H1 (cell line): Measurements from ENCODE around the gene AIFM3. TPM values are rescaled to one million over a fixed set of nuclear protein-coding genes. Genes with fewer than 3 reads are reported as not detected.

Source experiments
- CTCF ChIA-PET: fragments of 300-600 bp; sonication (Branson Sonifier 250); formaldehyde crosslinking; loops from one replicate; lab custom pipeline; 2021; ENCODE audit not compliant: partially characterized antibody; lab: Charles Lee
- POLR2A ChIA-PET: fragments of 300-600 bp; sonication (Branson Sonifier 250); formaldehyde crosslinking; loops from one replicate; lab custom pipeline; 2021; ENCODE audit warnings: inconsistent platforms; ENCODE audit not compliant: partially characterized antibody; lab: Charles Lee
- DNase-seq, 2 experiments: peaks; one replicate each; pipeline versions ENCODE4 v3.0.0 to v3.0.0-alpha.2; 2010 to 2022; ENCODE audit warnings: low spot score in 2 of 2, low read depth in 1 of 2, mixed read lengths in 1 of 2
- FAIRE-seq: peaks from 2 replicates; lab custom pipeline; 2011; peaks lifted over from hg19 to GRCh38; lab: Jason Lieb, UNC
- H2AFZ ChIP-seq: 2 replicates; pipeline ENCODE4 v1.8.1; 2012; ENCODE audit warnings: low read length, inconsistent platforms
- H2AK5ac ChIP-seq: 2 replicates; pipeline ENCODE4 v1.6.1; 2013; ENCODE audit warnings: low read depth, low read length
- H2BK120ac ChIP-seq: replicated peaks from 2 replicates; pipeline ENCODE3; 2013; ENCODE audit warnings: low read depth, low read length, inconsistent platforms
- H2BK12ac ChIP-seq: 2 replicates; pipeline ENCODE4 v1.6.1; 2013; ENCODE audit warnings: low read depth, low read length
- H2BK15ac ChIP-seq: 2 replicates; pipeline ENCODE4 v1.6.1; 2013; ENCODE audit warnings: low read length
- H2BK20ac ChIP-seq: 2 replicates; pipeline ENCODE4 v1.6.1; 2013; ENCODE audit warnings: low read length
- H2BK5ac ChIP-seq: 2 replicates; pipeline ENCODE4 v1.6.1; 2013; ENCODE audit warnings: low read depth, low read length
- H3K14ac ChIP-seq: 2 replicates; pipeline ENCODE4 v1.6.1; 2013; ENCODE audit warnings: inconsistent platforms; ENCODE audit not compliant: insufficient read length
- H3K18ac ChIP-seq: 2 replicates; pipeline ENCODE4 v1.6.1; 2013; ENCODE audit warnings: low read length; ENCODE audit errors: extremely low read depth
- H3K23ac ChIP-seq: 2 replicates; pipeline ENCODE4 v1.6.1; 2013; ENCODE audit warnings: inconsistent platforms; ENCODE audit not compliant: insufficient read length
- H3K23me2 ChIP-seq: 2 replicates; pipeline ENCODE4 v1.6.1; 2013; ENCODE audit warnings: low read depth, low read length
- H3K27ac ChIP-seq: 2 replicates; pipeline ENCODE4 v1.6.1; 2011; ENCODE audit warnings: low read depth, low read length, inconsistent platforms
- H3K27me3 ChIP-seq, 4 experiments: replicated peaks in 1 of 4; 1 replicate in 1 of 4; 2 replicates in 3 of 4; pipeline versions ENCODE4 v1.6.1 to v1.8.1; 2011 to 2013; ENCODE audit warnings: low read length in 3 of 4, mild to moderate bottlenecking in 3 of 4, inconsistent platforms in 2 of 4, mixed read lengths in 2 of 4, moderate library complexity in 1 of 4; ENCODE audit not compliant: control insufficient read depth in 3 of 4, insufficient read depth in 3 of 4; ENCODE audit errors: extremely low read depth in 1 of 4
- H3K36me3 ChIP-seq, 4 experiments: 2 replicates each; pipeline versions ENCODE4 v1.6.1 to v1.8.1; 2011 to 2013; ENCODE audit warnings: mild to moderate bottlenecking in 4 of 4, low read length in 3 of 4, moderate library complexity in 2 of 4, control low read depth in 1 of 4, inconsistent platforms in 1 of 4; ENCODE audit not compliant: insufficient read depth in 4 of 4, control insufficient read depth in 2 of 4
- H3K4ac ChIP-seq: replicated peaks from 2 replicates; pipeline ENCODE3; 2013; ENCODE audit warnings: low read length, low read depth, mixed read lengths, inconsistent platforms; ENCODE audit not compliant: insufficient read length
- H3K4me1 ChIP-seq, 4 experiments: replicated peaks in 1 of 4; 1 replicate in 1 of 4; 2 replicates in 3 of 4; pipeline versions ENCODE4 v1.6.1 to v1.8.1; 2011 to 2013; ENCODE audit warnings: low read length in 3 of 4, inconsistent platforms in 2 of 4, mixed read lengths in 1 of 4; ENCODE audit not compliant: insufficient read depth in 4 of 4, control insufficient read depth in 3 of 4
- H3K4me2 ChIP-seq, 2 experiments: 2 replicates each; pipeline versions ENCODE4 v1.6.1 to v1.8.1; 2011 to 2013; ENCODE audit warnings: low read depth in 2 of 2, low read length in 2 of 2, control low read depth in 1 of 2, inconsistent platforms in 1 of 2, mild to moderate bottlenecking in 1 of 2; ENCODE audit not compliant: insufficient read depth in 1 of 2
- H3K4me3 ChIP-seq, 4 experiments: fragments of 200-600, 300-600 bp in 1 of 4; sonication (generic), shearing (Covaris generic), sonication (Bioruptor Twin) in 1 of 4; 2 replicates each; pipeline versions ENCODE4 v1.5.1 to v1.8.1; 2011 to 2016; ENCODE audit warnings: low read length in 4 of 4, low read depth in 3 of 4, control low read depth in 2 of 4, inconsistent platforms in 2 of 4, mild to moderate bottlenecking in 2 of 4, mixed read lengths in 1 of 4, moderate library complexity in 1 of 4; ENCODE audit not compliant: insufficient read depth in 2 of 4; ENCODE audit errors: extremely low read depth in 1 of 4
- H3K56ac ChIP-seq: replicated peaks from 2 replicates; pipeline ENCODE3; 2013; ENCODE audit warnings: low read depth, mild to moderate bottlenecking, mixed read lengths, low read length, inconsistent platforms; ENCODE audit not compliant: insufficient read length
- H3K79me1 ChIP-seq: 2 replicates; pipeline ENCODE4 v1.6.1; 2013; ENCODE audit warnings: low read depth, low read length, control low read depth
- H3K79me2 ChIP-seq, 2 experiments: 2 replicates each; pipeline versions ENCODE4 v1.6.1 to v1.8.1; 2012 to 2013; ENCODE audit warnings: low read length in 2 of 2, mild to moderate bottlenecking in 2 of 2, inconsistent platforms in 1 of 2; ENCODE audit not compliant: insufficient read depth in 2 of 2, control insufficient read depth in 1 of 2
- H3K9ac ChIP-seq, 4 experiments: replicated peaks in 1 of 4; 1 replicate in 1 of 4; 2 replicates in 3 of 4; pipeline versions ENCODE4 v1.6.1 to v1.8.1; 2011 to 2013; ENCODE audit warnings: low read depth in 3 of 4, low read length in 3 of 4, control low read depth in 2 of 4, mild to moderate bottlenecking in 2 of 4, moderate library complexity in 2 of 4, inconsistent platforms in 1 of 4; ENCODE audit errors: extremely low read depth in 1 of 4
- H3K9me3 ChIP-seq, 2 experiments: 2 replicates each; pipeline versions ENCODE4 v1.6.1 to v1.8.1; 2012 to 2013; ENCODE audit warnings: mild to moderate bottlenecking in 2 of 2, moderate library complexity in 2 of 2, control low read depth in 1 of 2, inconsistent platforms in 1 of 2, low read depth in 1 of 2, low read length in 1 of 2, mixed read lengths in 1 of 2; ENCODE audit not compliant: insufficient read depth in 2 of 2
- H4K20me1 ChIP-seq, 2 experiments: replicated peaks in 1 of 2; 2 replicates each; pipeline versions ENCODE3 to v1.8.1; 2011 to 2013; ENCODE audit warnings: inconsistent platforms in 2 of 2, low read length in 2 of 2, mild to moderate bottlenecking in 1 of 2; ENCODE audit not compliant: insufficient read depth in 2 of 2, control insufficient read depth in 1 of 2
- H4K5ac ChIP-seq: 2 replicates; pipeline ENCODE4 v1.6.1; 2013; ENCODE audit warnings: low read length, low read depth, mixed read lengths, inconsistent platforms; ENCODE audit not compliant: insufficient read length
- H4K8ac ChIP-seq: 2 replicates; pipeline ENCODE4 v1.8.0; 2013; ENCODE audit warnings: mild to moderate bottlenecking, moderate library complexity, low read length, inconsistent platforms; ENCODE audit not compliant: insufficient read depth; ENCODE audit errors: extremely low read depth
- H4K91ac ChIP-seq: replicated peaks from 2 replicates; pipeline ENCODE3; 2013; ENCODE audit warnings: low read length, mixed read lengths, inconsistent platforms; ENCODE audit not compliant: insufficient read length
- E2F6 ChIP-seq: IDR thresholded peaks from 2 replicates; pipeline ENCODE4 v1.6.1; 2012; ENCODE audit warnings: inconsistent platforms
- EP300 ChIP-seq, 2 experiments: IDR thresholded peaks; 1 replicate in 1 of 2; 2 replicates in 1 of 2; pipeline ENCODE4 v1.6.1; 2011 to 2012; ENCODE audit warnings: low read depth in 2 of 2, low read length in 2 of 2, mild to moderate bottlenecking in 2 of 2, borderline replicate concordance in 1 of 2, inconsistent platforms in 1 of 2, moderate library complexity in 1 of 2
- GABPA ChIP-seq: IDR thresholded peaks from 2 replicates; pipeline ENCODE4 v1.6.1; 2011; ENCODE audit warnings: mild to moderate bottlenecking, low read length, moderate library complexity, borderline replicate concordance; ENCODE audit not compliant: insufficient read depth
- KDM5A ChIP-seq: fragments of 200-600 bp; IDR thresholded peaks from 2 replicates; pipeline ENCODE4 v1.7.1; 2012; ENCODE audit warnings: mild to moderate bottlenecking, low read length, inconsistent platforms, mixed read lengths
- MAFK ChIP-seq: IDR thresholded peaks from 2 replicates; pipeline ENCODE4 v1.6.1; 2012; ENCODE audit warnings: low read depth, mild to moderate bottlenecking, improper control_type of control experiment, low read length
- RAD21 ChIP-seq, 2 experiments: IDR thresholded peaks in 1 of 2; conservative IDR thresholded peaks in 1 of 2; 2 replicates each; pipeline ENCODE4 v1.6.1; 2011; ENCODE audit warnings: low read depth in 2 of 2, low read length in 2 of 2, improper control_type of control experiment in 1 of 2, inconsistent platforms in 1 of 2, mild to moderate bottlenecking in 1 of 2, moderate library complexity in 1 of 2
- RNF2 ChIP-seq: fragments of 200-900, 300-1000 bp; sonication (generic); IDR thresholded peaks from 2 replicates; pipeline ENCODE4 v1.7.1; 2016; ENCODE audit warnings: borderline replicate concordance, low read depth, mild to moderate bottlenecking, antibody characterized with exemption, low read length; ENCODE audit not compliant: poor library complexity, severe bottlenecking; ENCODE audit errors: missing control alignments
- SIRT6 ChIP-seq: IDR thresholded peaks from one replicate; pipeline ENCODE4 v1.7.1; 2012; ENCODE audit warnings: low read length, inconsistent platforms
- SP4 ChIP-seq: IDR thresholded peaks from 2 replicates; pipeline ENCODE4 v1.6.1; 2012; ENCODE audit warnings: low read length, inconsistent platforms
- WGBS, 2 experiments: shearing (Covaris generic) in 1 of 2; methylation state at CpG; one replicate each; pipeline versions ENCODE4 v1.1.6 to v1.1.7; 2013 to 2015; ENCODE audit warnings: low lambda C conversion rate in 2 of 2, mixed read lengths in 2 of 2, inconsistent platforms in 1 of 2, low coverage in 1 of 2, missing lambda C conversion rate in 1 of 2; ENCODE audit not compliant: insufficient replicate concordance in 2 of 2, insufficient coverage in 1 of 2, insufficient read length in 1 of 2; ENCODE audit errors: extremely low coverage in 1 of 2, missing lambda C conversion rate in 1 of 2; 5-methylcytosine and 5-hydroxymethylcytosine counted together
- polyA plus RNA-seq, 7 experiments: library from polyadenylated mRNA; depleted of rRNA in 3 of 7; stranded (reverse) in 5 of 7; unstranded in 2 of 7; fragments of >200 nt in 5 of 7; fragments of 200-250 nt in 2 of 7; gene quantifications; 1 replicate in 5 of 7; 2 replicates in 1 of 7; 4 replicates in 1 of 7; pipeline versions ENCODE4 v1.2.1 to v1.2.3, GENCODE V29; 2011 to 2013; ENCODE audit warnings: missing spikeins in 2 of 7, mixed read lengths in 2 of 7
- total RNA-seq: library from RNA; stranded (reverse); fragmentation: NEBNext Ultra II Directional; extraction: Animal tissue kit (Norgen Biotek cat#: 25700); gene quantifications from 2 replicates; pipeline ENCODE4 v1.2.1, GENCODE V29; 2021

Gene AIFM3
- total and polyA plus RNA-seq, 2 of the 8 experiments (the other 6 are each of a cell fraction or from before 2014, with no cell fraction given), result 0.86 to 1.4 TPM

- ChIA-PET POLR2A (interaction anchor here (0.6 kb wide), 1 partner anchor 15 kb away, joined by 3 read pairs; no protein-coding TSS in a partner anchor), CTCF (interaction anchor here (0.6 to 13.5 kb wide), 15 partner anchors 12 to 1182 kb away, joined by 3 to 115 read pairs (median 3); partner anchors contain the start of genes AIFM3, LRRC74B and LZTR1)
- no peak overlapping the region for H2BK20ac ChIP-seq
- TF ChIP-seq KDM5A, result no peak
- no peak for TF ChIP-seq RAD21 (IDR thresholded peaks at IDR 0.05 in 1 of 2, conservative IDR thresholded peaks at IDR 0.05 in 1 of 2; ENCODE audit: low read depth in 2 of 2, low read length in 2 of 2)
- TF ChIP-seq GABPA, result no peak
- no peak for TF ChIP-seq SP4
- TF ChIP-seq E2F6, result no peak
- TF ChIP-seq MAFK, result no peak
- no peak for TF ChIP-seq RNF2
- no peak for TF ChIP-seq EP300 (IDR thresholded peaks at IDR 0.05; ENCODE audit: borderline replicate concordance in 1 of 2, low read depth in 2 of 2, low read length in 2 of 2)
- no peak for TF ChIP-seq SIRT6
Observed at GRCh38 chr22:20959578-20960461, 7.2 kb upstream of the AIFM3 start.

More at GRCh38 chr22:20959578-20960461, 7.2 kb upstream of the AIFM3 start:
- no peak overlapping the region for H3K27ac ChIP-seq
- H3K23me2 ChIP-seq, result peaks cover 12% of the 10 kb centered on the region
- peaks cover 0 to 12% of the 10 kb centered on the region in 2 experiments for H4K20me1 ChIP-seq
- H2BK120ac ChIP-seq, result no peak overlapping the region
- H3K23ac ChIP-seq, result no peak overlapping the region
- H3K79me1 ChIP-seq, result peaks cover 2% of the 10 kb centered on the region; the same call in 1 of the 2 replicates
- H2AFZ ChIP-seq, result no peak overlapping the region
- no peak overlapping the region for H3K14ac ChIP-seq
- H2BK12ac ChIP-seq, result no peak overlapping the region
- H2BK15ac ChIP-seq, result no peak overlapping the region
- WGBS, 2 experiments, result 95% methylated on average over 20 of the region's 20 CpGs; no CpG with 5 or more reads in 1 of the 2 experiments
- H3K27me3 ChIP-seq, result peaks cover 17 to 32% (median 27%) of the 10 kb centered on the region in 4 experiments
- no peak overlapping the region for H3K4me3 ChIP-seq
- no peaks in the 10 kb centered on the region for H3K36me3 ChIP-seq
- H2BK5ac ChIP-seq, result no peak overlapping the region
- no peak overlapping the region for H3K4ac ChIP-seq
- H3K18ac ChIP-seq, result no peak overlapping the region
- no peak overlapping the region for H2AK5ac ChIP-seq
- no peak overlapping the region for H3K56ac ChIP-seq
- no peaks in the 10 kb centered on the region for H3K9me3 ChIP-seq
- H3K9ac ChIP-seq, result no peak overlapping the region
- FAIRE-seq, result no peak
- H4K91ac ChIP-seq, result no peak overlapping the region
- DNase-seq, result no peak
- no peak overlapping the region for H4K5ac ChIP-seq
- no peaks in the 10 kb centered on the region for H3K79me2 ChIP-seq
- no peak overlapping the region; the same call in 1 of the 2 replicates for H4K8ac ChIP-seq
- H3K4me1 ChIP-seq, result peaks cover 0 to 10% (median 5%) of the 10 kb centered on the region in 4 experiments; a peak in 6 of 7 replicates
- H3K4me2 ChIP-seq, result no peak overlapping the region
